HG02852 (cell line): ENCODE results near the gene PRPF6.
"Not testable (repeated sequence)": the region's sequence is repeated elsewhere in the genome, so short reads cannot be mapped to it uniquely, and the experiment has no call there.

Experiments used
- ATAC-seq: cut with Tn5 transposase; IDR thresholded peaks from one replicate; pipeline ENCODE4 v1.9.1; 2021; ENCODE audit warnings: mild to moderate bottlenecking, moderate library complexity; ENCODE audit not compliant: unreplicated experiment

PRPF6 gene

DNA sequence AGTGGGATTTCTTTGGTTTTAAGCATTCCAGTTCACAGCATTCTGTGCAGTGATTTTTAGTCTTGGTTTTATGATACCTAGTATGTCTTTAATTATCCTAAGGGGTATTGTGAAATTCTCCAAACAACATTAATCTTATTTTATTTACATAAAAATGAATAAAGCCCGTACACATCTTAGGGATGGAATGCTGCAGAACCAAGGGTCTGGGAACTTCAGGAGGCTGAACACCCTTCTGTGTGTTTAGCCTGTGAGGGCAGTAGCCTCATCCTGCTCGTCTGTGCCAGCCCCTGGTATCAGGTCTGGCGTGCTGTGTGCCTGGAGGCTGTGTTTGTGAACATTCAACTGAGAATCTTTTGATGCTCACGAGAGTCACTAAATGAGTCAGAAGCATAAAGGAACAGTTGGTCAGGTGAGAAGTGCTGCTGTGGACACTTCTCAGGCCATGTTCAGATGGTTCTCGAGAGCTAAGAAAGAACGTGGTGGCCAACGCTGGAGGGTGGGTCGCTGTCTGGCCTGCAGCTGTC lies 29.8 kb downstream of the PRPF6 start:
- ATAC-seq = no peak

DNA sequence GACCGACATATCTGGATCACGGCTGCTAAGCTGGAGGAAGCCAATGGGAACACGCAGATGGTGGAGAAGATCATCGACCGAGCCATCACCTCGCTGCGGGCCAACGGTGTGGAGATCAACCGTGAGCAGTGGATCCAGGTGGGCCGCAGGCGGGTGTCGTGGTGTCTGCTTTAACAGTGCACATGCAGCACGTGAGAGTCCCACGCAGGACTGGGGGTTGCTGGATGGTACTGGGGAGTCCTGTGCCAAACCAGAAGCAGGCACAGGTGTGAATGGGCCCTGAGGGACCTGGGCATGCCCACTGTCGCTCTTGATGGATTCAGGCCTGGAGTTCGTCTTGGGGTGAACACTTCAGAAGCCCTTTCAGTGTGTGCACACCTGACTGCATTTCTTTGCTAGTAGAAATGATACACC lies 30.4 kb downstream of the PRPF6 start:
- ATAC-seq = no peak

DNA sequence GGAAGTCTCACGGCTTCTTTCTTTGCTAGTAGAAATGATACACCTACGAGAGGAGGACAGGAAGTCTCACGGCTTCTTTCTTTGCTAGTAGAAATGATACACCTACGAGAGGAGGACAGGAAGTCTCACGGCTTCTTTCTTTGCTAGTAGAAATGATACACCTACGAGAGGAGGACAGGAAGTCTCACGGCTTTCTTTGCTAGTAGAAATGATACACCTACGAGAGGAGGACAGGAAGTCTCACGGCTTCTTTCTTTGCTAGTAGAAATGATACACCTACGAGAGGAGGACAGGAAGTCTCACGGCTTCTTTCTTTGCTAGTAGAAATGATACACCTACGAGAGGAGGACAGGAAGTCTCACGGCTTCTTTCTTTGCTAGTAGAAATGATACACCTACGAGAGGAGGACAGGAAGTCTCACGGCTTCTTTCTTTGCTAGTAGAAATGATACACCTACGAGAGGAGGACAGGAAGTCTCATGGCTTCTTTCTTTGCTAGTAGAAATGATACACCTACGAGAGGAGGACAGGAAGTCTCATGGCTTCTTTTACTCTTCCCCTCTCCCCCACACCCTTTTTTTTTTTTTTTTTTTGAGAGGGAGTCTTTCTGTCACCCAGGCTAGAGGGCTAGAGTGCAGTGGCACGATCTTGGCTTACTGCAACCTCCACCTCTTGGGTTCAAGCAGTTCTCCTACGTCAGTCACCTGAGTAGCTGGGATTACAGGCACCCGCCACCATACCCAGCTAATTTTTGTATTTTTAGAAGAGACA lies 31.6 kb downstream of the PRPF6 start:
- not testable (repeated sequence) for ATAC-seq

GRCh38 chr20:64015635-64016034 lies 34.7 kb downstream of the PRPF6 start:
- no peak for ATAC-seq

- ATAC-seq = no peak
Measured at GRCh38 chr20:64021124-64021975, 40.4 kb downstream of the PRPF6 start.

GRCh38 chr20:64022671-64023360 lies 41.9 kb downstream of the PRPF6 start:
- ATAC-seq = no peak

- no peak for ATAC-seq
Measured at GRCh38 chr20:64023361-64024140, 42.6 kb downstream of the PRPF6 start.

GRCh38 chr20:64024141-64024990 lies 43.4 kb downstream of the PRPF6 start:
- ATAC-seq = no peak

DNA sequence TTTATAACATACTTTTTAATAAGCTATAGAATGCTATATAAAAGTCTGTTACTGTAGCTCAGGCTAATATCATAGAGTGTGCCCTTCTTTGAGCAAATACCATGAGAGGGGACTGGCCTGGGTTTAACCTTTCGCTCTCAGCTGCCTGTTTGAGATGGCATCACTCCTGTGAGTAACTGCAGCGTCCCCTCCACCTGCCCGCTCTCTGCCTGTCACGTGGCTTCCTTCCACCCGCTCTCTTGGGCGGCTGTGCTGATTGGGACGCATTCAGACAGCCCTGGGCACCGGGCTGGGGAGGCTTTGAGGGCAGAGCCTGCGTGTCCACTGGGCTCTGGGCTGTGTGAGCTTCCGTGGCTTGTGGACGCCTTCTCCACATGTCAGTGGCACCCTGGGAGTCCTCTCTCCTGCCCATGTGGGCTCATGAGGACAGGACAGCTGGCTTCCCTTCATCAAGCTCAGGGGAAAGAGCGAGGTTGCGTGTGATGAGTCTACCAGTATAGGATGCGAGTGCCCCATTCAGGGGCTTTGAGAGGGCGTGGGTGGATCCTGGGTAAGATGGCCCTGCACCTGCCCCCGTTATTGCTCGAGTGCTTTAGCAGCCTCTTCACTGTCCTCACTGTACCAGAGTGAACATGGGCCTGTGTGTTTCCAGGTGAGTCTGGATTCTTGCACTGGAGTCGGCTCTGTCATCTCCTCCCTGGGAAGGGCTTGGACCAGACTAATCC lies 44.3 kb downstream of the PRPF6 start:
- no peak for ATAC-seq

- no peak for ATAC-seq
Measured at GRCh38 chr20:64025826-64026412, 45.0 kb downstream of the PRPF6 start.

DNA sequence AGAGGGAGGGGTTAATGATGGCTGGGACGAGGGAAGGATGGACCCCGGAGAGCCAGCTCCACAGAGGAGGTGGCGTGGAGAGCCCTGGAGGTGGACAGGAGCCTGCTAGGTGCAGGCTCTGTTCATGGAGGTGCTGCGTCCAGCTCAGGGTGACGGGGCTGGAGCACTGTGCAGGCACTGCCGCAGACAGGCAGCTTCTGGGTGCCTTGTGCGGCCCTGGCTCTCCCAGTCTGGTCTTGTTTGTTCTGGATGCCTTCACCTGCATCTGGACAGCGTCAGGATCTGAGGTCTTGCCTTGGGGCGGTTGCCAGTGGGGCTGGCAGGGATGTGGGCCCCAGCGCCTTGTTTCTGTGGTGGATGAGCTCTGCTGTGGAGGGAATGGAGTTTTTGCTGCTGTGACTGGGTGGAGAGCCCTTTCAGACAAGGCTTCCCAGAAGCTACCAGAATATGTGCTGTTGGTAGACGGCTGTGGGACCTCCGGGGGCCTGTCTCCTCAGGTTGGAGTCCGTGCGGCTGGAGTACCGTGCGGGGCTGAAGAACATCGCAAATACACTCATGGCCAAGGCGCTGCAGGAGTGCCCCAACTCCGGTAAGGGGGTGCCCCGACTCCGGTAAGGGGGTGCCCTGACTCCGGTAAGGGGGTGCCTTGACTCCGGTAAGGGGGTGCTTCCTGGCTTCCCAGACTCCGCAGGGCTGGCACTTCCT lies 47.2 kb downstream of the PRPF6 start:
- ATAC-seq = no peak

DNA sequence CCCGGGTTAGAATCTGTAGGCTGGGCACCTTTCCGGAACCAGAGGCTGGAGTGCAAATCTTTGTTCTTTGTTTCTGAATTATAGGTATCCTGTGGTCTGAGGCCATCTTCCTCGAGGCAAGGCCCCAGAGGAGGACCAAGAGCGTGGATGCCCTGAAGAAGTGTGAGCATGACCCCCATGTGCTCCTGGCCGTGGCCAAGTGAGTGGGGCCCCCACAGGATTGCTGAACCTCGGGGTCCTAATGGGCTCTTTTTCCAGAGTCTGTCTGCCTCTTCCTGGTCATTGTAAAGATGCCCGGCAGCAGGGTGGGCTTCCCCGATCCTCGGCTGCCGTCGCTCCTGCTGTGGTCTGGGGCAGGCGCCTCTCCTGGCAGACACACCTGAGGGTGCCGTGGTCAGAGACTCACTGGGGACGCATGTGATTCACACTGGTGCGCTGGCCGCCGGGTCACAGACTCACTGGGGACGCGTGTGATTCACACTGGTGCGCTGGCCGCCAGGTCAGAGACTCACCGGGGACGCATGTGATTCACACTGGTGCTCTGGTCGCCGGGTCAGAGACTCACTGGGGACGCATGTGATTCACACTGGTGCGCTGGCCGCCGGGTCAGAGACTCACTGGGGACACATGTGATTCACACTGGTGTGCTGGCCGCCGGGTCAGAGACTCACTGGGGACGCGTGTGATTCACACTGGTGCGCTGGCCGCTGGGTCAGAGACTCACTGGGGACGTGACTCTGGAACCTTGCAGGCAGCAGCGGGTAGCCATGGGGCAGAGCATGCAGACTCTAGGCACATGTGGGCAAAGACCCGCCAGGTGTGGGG lies 48.6 kb downstream of the PRPF6 start:
- ATAC-seq = no peak

- no peak for ATAC-seq
Measured at GRCh38 chr20:64030371-64031134, 49.6 kb downstream of the PRPF6 start.

- no peak for ATAC-seq
Measured at GRCh38 chr20:64031822-64032314, 50.9 kb downstream of the PRPF6 start.

GRCh38 chr20:64032706-64033624 lies 52.0 kb downstream of the PRPF6 start:
- ATAC-seq = no peak
